GM12874 (cell line): ENCODE results near the gene APOL3.

Source experiments
- CTCF ChIP-seq: IDR thresholded peaks from 2 replicates; pipeline ENCODE4 v1.5.1; 2011; ENCODE audit warnings: low read depth, mild to moderate bottlenecking, control low read depth, low read length, moderate library complexity; ENCODE audit not compliant: insufficient read depth

APOL3 gene

GRCh38 chr22:36183446-36183845 is 22.9 kb upstream of the APOL3 start:
- no peak for TF ChIP-seq CTCF

- TF ChIP-seq CTCF = no peak
Observed at GRCh38 chr22:36182857-36183256, 22.3 kb upstream of the APOL3 start.

- TF ChIP-seq CTCF = no peak
Observed at GRCh38 chr22:36182056-36182455, 21.5 kb upstream of the APOL3 start.

- TF ChIP-seq CTCF = no peak
Observed at GRCh38 chr22:36180928-36181327, 20.4 kb upstream of the APOL3 start.

GRCh38 chr22:36180038-36180880 is 19.7 kb upstream of the APOL3 start:
- peak; percentile 87 for TF ChIP-seq CTCF

GRCh38 chr22:36177160-36177559 is 16.6 kb upstream of the APOL3 start:
- no peak for TF ChIP-seq CTCF

- TF ChIP-seq CTCF = no peak
Observed at GRCh38 chr22:36175892-36176291, 15.3 kb upstream of the APOL3 start.
